RWPE1 (cell line): ENCODE measurements around the gene ADAM22.

ENCODE experiments used
- CTCF ChIA-PET: fragments of 350-600 bp; sonication (Branson Sonifier 250); formaldehyde crosslinking; extraction: SDS; loops from one replicate; lab custom pipeline; 2021; lab: Yijun Ruan, JAX
- POLR2A ChIA-PET: fragments of 400-600 bp; formaldehyde crosslinking; extraction: SDS; loops from one replicate; lab custom pipeline; 2020; ENCODE audit warnings: antibody characterized with exemption; ENCODE audit not compliant: low non-redundant PET; lab: Yijun Ruan, JAX
- DNase-seq: peaks from one replicate; pipeline ENCODE4 v3.0.0; 2012; ENCODE audit warnings: low spot score
- H3K27ac ChIP-seq: fragments of 450-650 bp; 2 replicates; pipeline ENCODE4 v1.5.1; 2017
- TF ChIP-seq, protein P1 (sequence below): fragments of 450-650 bp; conservative IDR thresholded peaks from 2 replicates; pipeline ENCODE4 v1.5.1; 2017; ENCODE audit warnings: low read depth, mild to moderate bottlenecking

ADAM22 gene

DNA sequence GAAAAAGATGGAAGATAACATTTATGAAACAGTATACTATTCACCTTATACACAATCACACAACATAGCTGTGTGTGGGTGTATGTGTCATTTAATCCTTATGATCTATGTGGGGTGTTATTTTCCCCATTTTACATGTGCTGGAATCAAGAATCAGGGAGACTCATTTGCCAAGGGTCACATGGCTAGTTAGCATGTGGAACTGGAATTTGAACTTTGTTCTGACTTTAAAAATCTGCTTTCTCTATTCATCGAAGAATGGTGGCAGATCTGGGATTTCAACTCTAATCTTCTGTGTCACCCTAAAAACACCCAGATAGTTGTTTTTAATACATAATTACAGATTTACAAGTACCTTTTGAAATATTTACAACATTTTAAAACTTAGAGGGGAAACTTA lies 65.2 kb downstream of the ADAM22 start:
- POLR2A ChIA-PET: no interaction called here
- TF ChIP-seq, protein P1, sequence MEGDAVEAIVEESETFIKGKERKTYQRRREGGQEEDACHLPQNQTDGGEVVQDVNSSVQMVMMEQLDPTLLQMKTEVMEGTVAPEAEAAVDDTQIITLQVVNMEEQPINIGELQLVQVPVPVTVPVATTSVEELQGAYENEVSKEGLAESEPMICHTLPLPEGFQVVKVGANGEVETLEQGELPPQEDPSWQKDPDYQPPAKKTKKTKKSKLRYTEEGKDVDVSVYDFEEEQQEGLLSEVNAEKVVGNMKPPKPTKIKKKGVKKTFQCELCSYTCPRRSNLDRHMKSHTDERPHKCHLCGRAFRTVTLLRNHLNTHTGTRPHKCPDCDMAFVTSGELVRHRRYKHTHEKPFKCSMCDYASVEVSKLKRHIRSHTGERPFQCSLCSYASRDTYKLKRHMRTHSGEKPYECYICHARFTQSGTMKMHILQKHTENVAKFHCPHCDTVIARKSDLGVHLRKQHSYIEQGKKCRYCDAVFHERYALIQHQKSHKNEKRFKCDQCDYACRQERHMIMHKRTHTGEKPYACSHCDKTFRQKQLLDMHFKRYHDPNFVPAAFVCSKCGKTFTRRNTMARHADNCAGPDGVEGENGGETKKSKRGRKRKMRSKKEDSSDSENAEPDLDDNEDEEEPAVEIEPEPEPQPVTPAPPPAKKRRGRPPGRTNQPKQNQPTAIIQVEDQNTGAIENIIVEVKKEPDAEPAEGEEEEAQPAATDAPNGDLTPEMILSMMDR: no peak
- H3K27ac ChIP-seq: no peak overlapping the region
- CTCF ChIA-PET: no interaction called here
- DNase-seq: no peak

DNA sequence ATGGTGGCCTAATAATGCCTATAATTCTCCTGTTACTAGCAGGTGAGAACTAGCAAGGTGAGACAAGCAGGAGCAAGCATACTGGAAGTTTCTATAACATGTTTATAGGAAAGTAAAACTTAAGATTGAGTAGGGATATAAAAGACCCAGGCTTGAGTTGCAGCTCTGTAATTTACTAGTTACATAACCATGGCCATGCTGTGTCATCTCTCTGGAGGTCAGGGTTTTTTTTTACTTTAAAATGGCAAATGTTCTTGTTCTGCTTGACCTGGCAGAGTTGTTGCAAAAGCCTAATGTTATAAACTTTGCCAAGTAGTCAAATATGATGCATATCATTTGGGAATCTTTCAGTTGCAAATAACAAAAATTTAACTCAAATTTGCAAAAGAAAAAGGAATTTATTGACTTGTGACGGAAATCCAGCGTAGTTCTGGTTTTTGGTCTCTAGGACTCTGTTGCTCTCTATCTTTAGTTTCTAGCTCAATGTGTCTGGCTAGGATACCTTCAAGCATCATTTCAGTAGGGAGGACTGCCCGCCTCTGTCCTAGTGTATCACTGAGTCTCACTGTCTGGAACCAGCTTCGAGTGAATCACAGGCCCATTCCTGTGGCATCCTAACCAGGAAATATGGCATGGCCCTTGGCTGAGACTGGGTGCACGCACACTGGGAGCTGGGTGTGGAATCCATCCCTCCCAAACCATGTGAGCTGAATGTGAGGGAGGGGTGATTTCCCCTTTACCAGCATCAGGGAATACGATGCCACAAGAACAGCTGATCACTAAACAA lies 67.9 kb downstream of the ADAM22 start:
- no peak overlapping the region for H3K27ac ChIP-seq
- ChIA-PET POLR2A (no interaction called here), CTCF (interaction anchor here (0.7 kb wide), 1 partner anchor 265 kb away, joined by 4 read pairs; no protein-coding TSS in a partner anchor)
- DNase-seq: no peak
- TF ChIP-seq, protein P1: no peak

DNA sequence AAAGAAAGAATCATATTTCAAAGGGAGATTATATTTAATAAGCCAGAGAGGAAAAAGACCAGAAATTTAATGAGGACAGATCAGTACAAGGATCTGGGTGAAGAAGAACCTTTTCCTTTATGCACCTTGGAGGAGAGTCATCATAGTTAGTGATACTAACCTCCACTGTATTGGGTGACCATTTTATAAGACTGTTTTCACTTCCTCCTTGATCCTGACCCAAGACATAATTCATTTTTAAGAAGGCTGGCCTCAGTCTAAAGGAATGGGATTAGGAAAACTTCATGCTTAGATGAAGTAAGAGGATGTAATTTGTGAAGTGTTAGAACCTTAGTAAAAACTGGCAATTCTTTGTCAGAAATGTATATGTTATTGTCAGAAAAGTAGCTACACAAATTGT lies 68.6 kb downstream of the ADAM22 start:
- no peak overlapping the region for H3K27ac ChIP-seq
- POLR2A ChIA-PET: no interaction called here
- DNase-seq: no peak
- TF ChIP-seq, protein P1: no peak
- CTCF ChIA-PET: no interaction called here

DNA sequence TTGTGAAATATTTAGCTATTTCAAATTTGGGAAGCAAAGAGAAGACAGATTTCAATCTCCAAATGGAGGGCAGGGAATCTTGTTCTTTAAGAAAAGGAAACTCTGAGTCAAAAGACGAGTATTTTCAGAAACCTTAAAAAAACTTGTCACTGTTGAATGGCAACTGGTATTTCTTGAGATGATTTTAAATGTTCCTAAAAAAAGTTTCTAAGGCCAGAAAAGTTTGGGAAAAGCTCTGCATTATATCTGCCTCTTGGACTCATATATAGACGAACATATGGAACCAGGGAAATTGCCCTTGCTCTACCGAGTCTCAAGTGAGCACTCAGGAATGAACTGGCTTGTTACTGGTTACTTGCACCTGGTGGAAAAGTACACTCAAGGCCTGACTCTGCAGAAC lies 69.5 kb downstream of the ADAM22 start:
- TF ChIP-seq, protein P1: no peak
- ChIA-PET POLR2A (no interaction called here), CTCF (no interaction called here)
- no peak for DNase-seq
- H3K27ac ChIP-seq: no peak overlapping the region

DNA sequence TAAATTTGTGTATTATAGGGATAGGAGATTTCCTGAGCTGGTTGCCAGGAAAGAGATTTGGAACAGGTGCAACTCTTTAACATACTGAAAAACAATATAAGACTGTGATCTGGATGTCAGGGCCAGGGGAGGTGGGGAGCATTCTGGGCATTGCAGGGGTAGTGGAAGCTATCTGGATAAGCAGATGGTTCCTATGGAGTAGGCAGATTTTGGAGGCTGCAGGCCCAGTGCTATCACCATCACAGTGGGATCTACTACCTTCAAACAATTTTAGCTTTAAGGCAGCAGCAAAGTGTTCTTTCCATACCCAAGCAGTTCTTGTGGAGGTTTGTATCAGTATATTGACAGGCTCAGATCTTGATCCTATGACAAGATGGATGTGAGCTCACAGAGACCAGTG lies 71.1 kb downstream of the ADAM22 start:
- no peak for DNase-seq
- ChIA-PET CTCF (interaction anchor here (0.7 to 1.2 kb wide), 2 partner anchors 9 to 10 kb away, joined by 3 read pairs; no protein-coding TSS in a partner anchor), POLR2A (no interaction called here)
- H3K27ac ChIP-seq: no peak overlapping the region
- TF ChIP-seq, protein P1: no peak

DNA sequence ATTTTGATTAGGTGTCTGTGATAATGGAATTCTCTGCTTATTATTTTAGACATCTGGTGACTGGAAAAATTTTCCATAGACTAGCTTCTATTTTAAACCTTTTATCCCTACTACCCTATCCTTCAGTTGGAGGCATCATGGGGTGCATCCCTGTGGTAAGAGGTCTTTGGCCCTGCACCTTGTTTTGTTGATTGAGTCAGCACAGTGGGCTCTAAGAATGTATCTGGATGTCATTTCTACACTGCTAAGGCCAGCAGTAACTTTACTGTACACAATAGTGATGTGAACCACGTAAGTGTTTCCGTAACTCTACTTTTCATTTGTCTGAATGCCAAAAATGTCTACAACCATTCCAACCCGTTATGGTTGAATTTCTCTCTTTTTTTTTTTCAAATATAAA lies 75.6 kb downstream of the ADAM22 start:
- no peak for DNase-seq
- TF ChIP-seq, protein P1: no peak
- POLR2A ChIA-PET: no interaction called here
- CTCF ChIA-PET: no interaction called here
- no peak overlapping the region for H3K27ac ChIP-seq
